HCT116 (cell line): ENCODE data around the gene AVPI1. TPM values are rescaled to one million over a fixed set of nuclear protein-coding genes. Genes with fewer than 3 reads are reported as not detected.

Experiments
- ATAC-seq: fragments of 200-7000 bp; cut with Tn5 transposase; 2 replicates; pipeline ENCODE4 v1.9.1; 2020; ENCODE audit warnings: mild to moderate bottlenecking, moderate library complexity
- BruUV-seq: library from RNA; stranded (reverse); fragments of 400-500 nt; replicated peaks from 2 replicates; lab custom pipeline; 2021; lab: Mats Ljungman, UMichigan
- CTCF ChIA-PET: fragments of 300-600 bp; sonication (Branson Sonifier 250); formaldehyde crosslinking; loops from one replicate; lab custom pipeline; 2021; ENCODE audit warnings: antibody characterized with exemption; lab: Charles Lee
- POLR2A ChIA-PET: fragments of 300-600, 350-600 bp; sonication (Branson Sonifier 250); formaldehyde crosslinking; loops from one replicate; lab custom pipeline; 2021; ENCODE audit warnings: antibody characterized with exemption; lab: Charles Lee
- RAD21 ChIA-PET, 2 experiments: fragments of 300-600 bp; sonication (Branson Sonifier 250); formaldehyde crosslinking; loops; one replicate each; lab custom pipeline; 2023; ENCODE audit warnings: low total read pairs in 2 of 2; ENCODE audit not compliant: uncharacterized antibody in 2 of 2, unreplicated experiment in 2 of 2, low non-redundant PET in 1 of 2; lab: Charles Lee
- DNase-seq: peaks from one replicate; pipeline ENCODE4 v3.0.0-alpha.2; 2010; ENCODE audit warnings: low read depth, low spot score
- H2AFZ ChIP-seq: fragments of 200-600 bp; shearing (Covaris generic), sonication (generic); 2 replicates; pipeline ENCODE4 v1.6.1; 2017; ENCODE audit warnings: low read depth, mixed run types, mixed read lengths, antibody characterized with exemption, low read length; ENCODE audit not compliant: poor library complexity, severe bottlenecking
- H3K27ac ChIP-seq: 2 replicates; pipeline ENCODE4 v1.5.1; 2012; ENCODE audit warnings: low read depth, low read length
- H3K27me3 ChIP-seq: fragments of 200-600 bp; sonication (generic); 2 replicates; pipeline ENCODE4 v1.6.1; 2016; ENCODE audit warnings: mixed run types, low read length, mixed read lengths; ENCODE audit not compliant: insufficient read depth
- H3K36me3 ChIP-seq, 2 experiments: fragments of 200-500 bp in 1 of 2; fragments of 200-600 bp in 1 of 2; sonication (Bioruptor generic) in 1 of 2; sonication (generic) in 1 of 2; 2 replicates each; pipeline versions ENCODE4 v1.5.1 to v1.6.1; 2014 to 2016; ENCODE audit warnings: low read length in 2 of 2, inconsistent platforms in 1 of 2, mixed read lengths in 1 of 2, mixed run types in 1 of 2; ENCODE audit not compliant: insufficient read depth in 2 of 2, control insufficient read depth in 1 of 2
- H3K4me1 ChIP-seq, 2 experiments: fragments of 200-600 bp in 1 of 2; sonication (generic) in 1 of 2; 2 replicates each; pipeline versions ENCODE4 v1.5.1 to v1.6.1; 2012 to 2017; ENCODE audit warnings: low read length in 2 of 2, inconsistent platforms in 1 of 2, mild to moderate bottlenecking in 1 of 2, mixed read lengths in 1 of 2, mixed run types in 1 of 2, moderate library complexity in 1 of 2; ENCODE audit not compliant: insufficient read depth in 2 of 2, control insufficient read depth in 1 of 2
- H3K4me2 ChIP-seq: fragments of 200-600 bp; sonication (generic); 2 replicates; pipeline ENCODE4 v1.6.1; 2017; ENCODE audit warnings: mixed run types, low read length, mixed read lengths
- H3K4me3 ChIP-seq, 2 experiments: fragments of 200-600 bp in 1 of 2; sonication (generic) in 1 of 2; replicated peaks in 1 of 2; 2 replicates each; pipeline ENCODE4 v1.5.1; 2011 to 2016; ENCODE audit warnings: low read length in 2 of 2, control low read depth in 1 of 2, low read depth in 1 of 2, mild to moderate bottlenecking in 1 of 2, mixed read lengths in 1 of 2, mixed run types in 1 of 2
- H3K79me2 ChIP-seq: fragments of 200-600 bp; sonication (generic); 2 replicates; pipeline ENCODE4 v1.6.1; 2017; ENCODE audit warnings: mild to moderate bottlenecking, mixed run types, low read length, moderate library complexity, mixed read lengths; ENCODE audit not compliant: insufficient read depth
- H3K9ac ChIP-seq: fragments of 200-600 bp; sonication (generic); 2 replicates; pipeline ENCODE4 v1.6.1; 2016; ENCODE audit warnings: low read length, mixed read lengths
- H3K9me2 ChIP-seq: fragments of 200-600 bp; sonication (generic), shearing (Covaris generic); 2 replicates; pipeline ENCODE4 v1.6.1; 2017; ENCODE audit warnings: mixed run types, mild to moderate bottlenecking, moderate library complexity; ENCODE audit not compliant: insufficient read depth
- H3K9me3 ChIP-seq, 2 experiments: fragments of 200-500 bp in 1 of 2; fragments of 200-600 bp in 1 of 2; sonication (Bioruptor generic) in 1 of 2; sonication (generic) in 1 of 2; 2 replicates each; pipeline ENCODE4 v1.6.1; 2014 to 2017; ENCODE audit warnings: low read length in 2 of 2, mixed read lengths in 2 of 2, inconsistent platforms in 1 of 2, low read depth in 1 of 2, mild to moderate bottlenecking in 1 of 2, mixed run types in 1 of 2, moderate library complexity in 1 of 2; ENCODE audit not compliant: control insufficient read depth in 1 of 2, insufficient read depth in 1 of 2
- H4K20me1 ChIP-seq: fragments of 200-600 bp; sonication (generic), shearing (Covaris generic); 2 replicates; pipeline ENCODE4 v1.6.1; 2017; ENCODE audit warnings: mixed run types, mild to moderate bottlenecking, moderate library complexity; ENCODE audit not compliant: insufficient read depth
- CEBPB ChIP-seq: IDR thresholded peaks from 2 replicates; pipeline ENCODE4 v1.6.1; 2012; ENCODE audit warnings: low read depth
- EGR1 ChIP-seq: IDR thresholded peaks from 2 replicates; pipeline ENCODE4 v1.6.1; 2012; ENCODE audit warnings: low read depth
- EZH2 ChIP-seq: fragments of 200-600 bp; sonication (generic); IDR thresholded peaks from 2 replicates; pipeline ENCODE4 v1.6.1; 2017; ENCODE audit warnings: antibody characterized with exemption, mixed run types
- EZH2phosphoT487 ChIP-seq: fragments of 200-600 bp; IDR thresholded peaks from 2 replicates; pipeline ENCODE4 v1.6.1; 2018; ENCODE audit warnings: antibody characterized with exemption, borderline replicate concordance
- JUND ChIP-seq: IDR thresholded peaks from 2 replicates; pipeline ENCODE4 v1.6.1; 2012
- POLR2A ChIP-seq: IDR thresholded peaks from 2 replicates; pipeline ENCODE4 v1.7.0; 2011; ENCODE audit warnings: borderline replicate concordance; ENCODE audit not compliant: insufficient read depth, insufficient read length; ENCODE audit errors: extremely low read depth
- POLR2AphosphoS5 ChIP-seq: IDR thresholded peaks from 2 replicates; pipeline ENCODE4 v1.6.1; 2011; ENCODE audit warnings: mild to moderate bottlenecking, low read depth, low read length, moderate library complexity
- RAD21 ChIP-seq: IDR thresholded peaks from 2 replicates; pipeline ENCODE4 v1.6.1; 2012; ENCODE audit warnings: low read depth, mild to moderate bottlenecking
- SIN3A ChIP-seq: IDR thresholded peaks from 2 replicates; pipeline ENCODE4 v1.6.1; 2012; ENCODE audit warnings: low read depth
- TCF7L2 ChIP-seq: IDR thresholded peaks from 2 replicates; pipeline ENCODE4 v1.7.0; 2011; ENCODE audit warnings: borderline replicate concordance, inconsistent platforms; ENCODE audit not compliant: insufficient read depth, insufficient read length; ENCODE audit errors: extremely low read depth
- ZFX ChIP-seq: fragments of 450-650 bp; IDR thresholded peaks from 2 replicates; pipeline ENCODE4 v1.6.1; 2017
- ZNF274 ChIP-seq: fragments of 200-500 bp; sonication (Bioruptor generic); IDR thresholded peaks from 2 replicates; pipeline ENCODE4 v1.6.1; 2014; ENCODE audit warnings: mild to moderate bottlenecking, low read depth, low read length, inconsistent platforms
- intact Hi-C: fragments of 100-400 bp; cut with micrococcal nuclease; formaldehyde crosslinking; loops from 2 replicates; pipeline ENCODE4 v1.10.0; 2022
- total RNA-seq: library from RNA; stranded (reverse); gene quantifications from one replicate; pipeline ENCODE4 v1.2.1, GENCODE V29; 2021; ENCODE audit not compliant: unreplicated experiment
- TF ChIP-seq, protein P1 (sequence below): IDR thresholded peaks from 2 replicates; pipeline ENCODE4 v1.6.1; 2012
- TF ChIP-seq, protein P2 (sequence below): IDR thresholded peaks from 2 replicates; pipeline ENCODE4 v1.6.1; 2012; ENCODE audit warnings: low read depth
- TF ChIP-seq, protein P3 (sequence below): IDR thresholded peaks from 2 replicates; pipeline ENCODE4 v1.6.1; 2012

AVPI1 gene
- total RNA-seq, 1 experiment from 2014 or later = 26.7 TPM

DNA sequence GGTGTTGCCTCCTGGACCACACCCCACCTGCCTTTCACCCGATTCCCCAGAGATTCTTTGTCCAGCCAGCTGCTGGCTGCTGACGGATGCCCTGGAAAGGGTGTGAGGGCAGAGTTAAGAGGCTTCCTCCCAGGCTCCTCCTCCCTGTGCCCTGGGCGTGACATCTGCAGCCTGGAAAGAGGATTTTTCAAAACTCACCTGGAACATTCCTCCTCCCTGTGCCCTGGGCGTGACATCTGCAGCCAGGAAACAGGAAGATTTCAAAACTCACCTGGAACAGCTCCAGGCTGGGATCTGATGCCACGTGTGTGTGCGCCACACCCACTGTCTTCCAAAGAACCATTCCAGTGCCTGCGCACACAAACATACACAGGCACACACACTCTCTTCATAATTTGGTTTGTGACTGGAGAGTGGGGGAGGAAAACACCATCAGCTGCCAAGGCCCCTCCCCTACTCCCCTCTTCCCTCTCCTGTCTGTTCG, 31.7 kb upstream of the AVPI1 start (continued):
- TF ChIP-seq RAD21 = no peak
- no peak for TF ChIP-seq EGR1
- no peak for TF ChIP-seq TCF7L2
- TF ChIP-seq, protein P1, sequence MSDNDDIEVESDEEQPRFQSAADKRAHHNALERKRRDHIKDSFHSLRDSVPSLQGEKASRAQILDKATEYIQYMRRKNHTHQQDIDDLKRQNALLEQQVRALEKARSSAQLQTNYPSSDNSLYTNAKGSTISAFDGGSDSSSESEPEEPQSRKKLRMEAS = peak; percentile 98
- TF ChIP-seq, protein P2, sequence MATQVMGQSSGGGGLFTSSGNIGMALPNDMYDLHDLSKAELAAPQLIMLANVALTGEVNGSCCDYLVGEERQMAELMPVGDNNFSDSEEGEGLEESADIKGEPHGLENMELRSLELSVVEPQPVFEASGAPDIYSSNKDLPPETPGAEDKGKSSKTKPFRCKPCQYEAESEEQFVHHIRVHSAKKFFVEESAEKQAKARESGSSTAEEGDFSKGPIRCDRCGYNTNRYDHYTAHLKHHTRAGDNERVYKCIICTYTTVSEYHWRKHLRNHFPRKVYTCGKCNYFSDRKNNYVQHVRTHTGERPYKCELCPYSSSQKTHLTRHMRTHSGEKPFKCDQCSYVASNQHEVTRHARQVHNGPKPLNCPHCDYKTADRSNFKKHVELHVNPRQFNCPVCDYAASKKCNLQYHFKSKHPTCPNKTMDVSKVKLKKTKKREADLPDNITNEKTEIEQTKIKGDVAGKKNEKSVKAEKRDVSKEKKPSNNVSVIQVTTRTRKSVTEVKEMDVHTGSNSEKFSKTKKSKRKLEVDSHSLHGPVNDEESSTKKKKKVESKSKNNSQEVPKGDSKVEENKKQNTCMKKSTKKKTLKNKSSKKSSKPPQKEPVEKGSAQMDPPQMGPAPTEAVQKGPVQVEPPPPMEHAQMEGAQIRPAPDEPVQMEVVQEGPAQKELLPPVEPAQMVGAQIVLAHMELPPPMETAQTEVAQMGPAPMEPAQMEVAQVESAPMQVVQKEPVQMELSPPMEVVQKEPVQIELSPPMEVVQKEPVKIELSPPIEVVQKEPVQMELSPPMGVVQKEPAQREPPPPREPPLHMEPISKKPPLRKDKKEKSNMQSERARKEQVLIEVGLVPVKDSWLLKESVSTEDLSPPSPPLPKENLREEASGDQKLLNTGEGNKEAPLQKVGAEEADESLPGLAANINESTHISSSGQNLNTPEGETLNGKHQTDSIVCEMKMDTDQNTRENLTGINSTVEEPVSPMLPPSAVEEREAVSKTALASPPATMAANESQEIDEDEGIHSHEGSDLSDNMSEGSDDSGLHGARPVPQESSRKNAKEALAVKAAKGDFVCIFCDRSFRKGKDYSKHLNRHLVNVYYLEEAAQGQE = no peak

DNA sequence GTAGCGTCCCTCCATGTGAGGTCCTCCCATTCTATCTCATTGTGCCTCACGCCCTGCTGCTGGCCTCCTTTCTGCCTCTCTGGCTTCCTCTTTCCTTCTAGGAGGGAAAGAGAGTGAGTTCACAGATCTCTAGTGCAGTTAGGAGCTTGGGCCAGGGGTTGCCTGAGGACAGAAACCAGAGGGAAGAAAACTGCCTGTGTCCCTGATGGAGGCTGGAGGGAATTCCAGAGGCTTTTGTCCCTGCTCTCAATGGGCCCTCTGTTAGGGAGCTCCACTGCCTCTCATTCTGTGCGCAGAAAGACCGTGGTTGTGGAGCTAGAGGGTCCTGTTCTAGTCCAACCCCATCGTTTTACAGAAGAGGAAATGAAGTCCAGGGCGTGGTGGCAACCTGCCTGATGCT, 31.1 kb upstream of the AVPI1 start:
- ChIA-PET RAD21 (no interaction called here), CTCF (interaction anchor here (1.1 to 2.6 kb wide), 6 partner anchors 9 to 184 kb away, joined by 3 to 11 read pairs (median 7); partner anchors contain the start of gene AVPI1), POLR2A (interaction anchor here (0.7 to 1.2 kb wide), 2 partner anchors 19 to 29 kb away, joined by 3 to 5 read pairs; partner anchors contain the start of gene ZFYVE27)
- Histone ChIP-seq H3K27me3 (no peaks in the 10 kb centered on the region), H3K27ac (peak overlapping the region; percentile 77), H3K9me3 (no peaks in the 10 kb centered on the region), H3K9me2 (no peaks in the 10 kb centered on the region), H3K79me2 (peaks cover 26% of the 10 kb centered on the region; the same call in 1 of the 2 replicates), H3K36me3 (peaks cover 0 to 12% of the 10 kb centered on the region in 2 experiments; a peak in 2 of 4 replicates), H3K9ac (peak overlapping the region; percentile 50), H4K20me1 (no peaks in the 10 kb centered on the region), H2AFZ (no peak overlapping the region), H3K4me1 (peaks cover 32 to 45% of the 10 kb centered on the region in 2 experiments), H3K4me3 (peak overlapping the region; percentile 11 to 32), H3K4me2 (peak overlapping the region; percentile 75)
- intact Hi-C loops = no loop called here
- BruUV-seq = no TSS peak
- ATAC-seq (no peak), DNase-seq (no peak)
- TF ChIP-seq POLR2A = no peak
- TF ChIP-seq ZNF274 = no peak
- no peak for TF ChIP-seq CEBPB
- no peak for TF ChIP-seq SIN3A
- no peak for TF ChIP-seq ZFX
- TF ChIP-seq TCF7L2 = no peak
- no peak for TF ChIP-seq JUND
- TF ChIP-seq, protein P2 = no peak
- no peak for TF ChIP-seq EZH2
- TF ChIP-seq EZH2phosphoT487 = no peak
- TF ChIP-seq, protein P3, sequence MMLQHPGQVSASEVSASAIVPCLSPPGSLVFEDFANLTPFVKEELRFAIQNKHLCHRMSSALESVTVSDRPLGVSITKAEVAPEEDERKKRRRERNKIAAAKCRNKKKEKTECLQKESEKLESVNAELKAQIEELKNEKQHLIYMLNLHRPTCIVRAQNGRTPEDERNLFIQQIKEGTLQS = no peak
- no peak for TF ChIP-seq POLR2AphosphoS5
